Measurements from ENCODE around the gene RIC1.
"Not testable (repeated sequence)": the region's sequence is repeated elsewhere in the genome, so short reads cannot be mapped to it uniquely, and the experiment has no call there.

RIC1 gene, protein sequence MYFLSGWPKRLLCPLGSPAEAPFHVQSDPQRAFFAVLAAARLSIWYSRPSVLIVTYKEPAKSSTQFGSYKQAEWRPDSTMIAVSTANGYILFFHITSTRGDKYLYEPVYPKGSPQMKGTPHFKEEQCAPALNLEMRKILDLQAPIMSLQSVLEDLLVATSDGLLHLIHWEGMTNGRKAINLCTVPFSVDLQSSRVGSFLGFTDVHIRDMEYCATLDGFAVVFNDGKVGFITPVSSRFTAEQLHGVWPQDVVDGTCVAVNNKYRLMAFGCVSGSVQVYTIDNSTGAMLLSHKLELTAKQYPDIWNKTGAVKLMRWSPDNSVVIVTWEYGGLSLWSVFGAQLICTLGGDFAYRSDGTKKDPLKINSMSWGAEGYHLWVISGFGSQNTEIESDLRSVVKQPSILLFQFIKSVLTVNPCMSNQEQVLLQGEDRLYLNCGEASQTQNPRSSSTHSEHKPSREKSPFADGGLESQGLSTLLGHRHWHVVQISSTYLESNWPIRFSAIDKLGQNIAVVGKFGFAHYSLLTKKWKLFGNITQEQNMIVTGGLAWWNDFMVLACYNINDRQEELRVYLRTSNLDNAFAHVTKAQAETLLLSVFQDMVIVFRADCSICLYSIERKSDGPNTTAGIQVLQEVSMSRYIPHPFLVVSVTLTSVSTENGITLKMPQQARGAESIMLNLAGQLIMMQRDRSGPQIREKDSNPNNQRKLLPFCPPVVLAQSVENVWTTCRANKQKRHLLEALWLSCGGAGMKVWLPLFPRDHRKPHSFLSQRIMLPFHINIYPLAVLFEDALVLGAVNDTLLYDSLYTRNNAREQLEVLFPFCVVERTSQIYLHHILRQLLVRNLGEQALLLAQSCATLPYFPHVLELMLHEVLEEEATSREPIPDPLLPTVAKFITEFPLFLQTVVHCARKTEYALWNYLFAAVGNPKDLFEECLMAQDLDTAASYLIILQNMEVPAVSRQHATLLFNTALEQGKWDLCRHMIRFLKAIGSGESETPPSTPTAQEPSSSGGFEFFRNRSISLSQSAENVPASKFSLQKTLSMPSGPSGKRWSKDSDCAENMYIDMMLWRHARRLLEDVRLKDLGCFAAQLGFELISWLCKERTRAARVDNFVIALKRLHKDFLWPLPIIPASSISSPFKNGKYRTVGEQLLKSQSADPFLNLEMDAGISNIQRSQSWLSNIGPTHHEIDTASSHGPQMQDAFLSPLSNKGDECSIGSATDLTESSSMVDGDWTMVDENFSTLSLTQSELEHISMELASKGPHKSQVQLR (N-terminal part only)

DNA sequence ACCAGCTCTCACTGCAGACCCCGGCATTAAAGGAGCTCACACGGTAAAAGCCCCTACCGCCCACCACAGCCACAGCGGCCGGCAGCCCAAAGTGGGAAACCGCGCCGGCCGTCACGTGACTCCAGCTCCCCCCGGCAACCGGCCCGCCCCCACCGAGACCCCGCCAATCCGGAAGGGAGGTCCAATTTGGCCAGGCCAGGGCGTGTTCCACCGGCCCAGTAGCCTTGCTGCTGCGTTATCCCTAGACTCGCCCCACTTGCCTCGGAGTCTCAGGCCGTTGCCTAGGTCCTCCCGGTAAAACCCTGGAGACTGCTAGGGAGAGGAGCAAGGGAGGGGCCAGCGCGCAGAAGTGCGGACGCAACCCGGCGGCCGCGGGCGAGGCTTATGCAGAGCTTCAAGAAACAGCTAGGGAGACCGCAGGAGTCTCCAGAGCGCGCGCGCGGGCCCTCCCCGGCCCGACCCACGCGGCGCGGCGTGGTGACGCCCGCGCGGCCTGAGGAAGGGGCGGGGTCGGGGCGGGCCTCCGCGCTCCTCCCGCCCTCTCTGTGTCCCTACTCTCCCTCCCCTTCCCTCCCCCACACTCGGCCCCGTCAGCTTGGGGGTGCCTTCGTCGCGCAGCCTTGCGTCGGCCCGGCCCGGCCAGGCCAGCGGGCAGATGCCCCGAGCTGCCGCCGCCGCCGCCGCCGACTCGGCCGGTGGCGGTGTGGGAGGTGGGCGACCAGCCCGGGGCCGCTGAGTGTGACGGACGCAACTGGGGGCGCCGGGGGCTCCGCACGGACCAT lies at the start of gene RIC1:
TSS of gene RIC1 (plus strand) at position 578 of the 782 bp plus-strand sequence. CDS start at position 781, 203 bp downstream.
- DNase-seq (ENCODE audit: low read depth): peak; percentile 92

DNA sequence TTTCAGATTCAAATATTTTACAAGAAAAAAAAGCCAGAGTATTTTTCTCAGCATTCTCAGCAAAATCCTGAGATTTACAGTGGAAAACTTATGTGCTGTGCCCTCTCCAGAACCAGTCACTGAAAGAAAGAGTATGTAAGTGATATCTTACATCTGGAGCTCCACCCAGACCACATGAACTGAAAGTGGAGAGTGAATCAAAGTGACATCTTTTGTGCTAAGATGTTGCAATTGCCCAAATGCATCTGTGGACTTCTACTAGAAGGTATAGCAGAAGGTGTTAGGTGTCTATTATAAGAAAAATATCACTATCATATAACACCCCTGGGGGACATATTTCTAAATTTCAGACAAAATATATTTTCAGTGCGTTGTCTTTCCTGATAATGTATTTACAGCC lies 49.0 kb upstream of the RIC1 start:
- no peak for DNase-seq (ENCODE audit: low read depth)

- no peak for DNase-seq (ENCODE audit: low read depth)
These were observed 48.3 kb upstream of the RIC1 start for GRCh38 chr9:5580650-5581049.

DNA sequence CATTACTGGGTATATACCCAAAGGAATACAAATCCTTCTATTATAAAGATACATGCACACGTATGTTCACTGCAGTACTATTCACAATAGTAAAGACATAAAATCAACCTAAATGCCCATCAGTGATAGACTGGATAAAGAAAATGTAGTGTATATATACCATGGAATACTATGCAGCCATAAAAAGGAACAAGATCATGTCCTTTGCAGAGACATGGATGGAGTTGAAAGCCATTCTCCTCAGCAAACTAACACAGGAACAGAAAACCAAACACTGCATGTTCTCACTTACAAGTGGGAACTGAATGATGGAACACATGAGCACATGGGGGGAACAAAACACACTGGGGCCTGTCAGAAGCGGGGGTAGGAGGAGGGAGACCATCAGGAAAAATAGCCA lies 47.2 kb upstream of the RIC1 start:
- not testable (repeated sequence) for DNase-seq (ENCODE audit: low read depth)

GRCh38 chr9:5582835-5583195 lies 46.1 kb upstream of the RIC1 start:
- DNase-seq (ENCODE audit: low read depth): no peak

- DNase-seq (ENCODE audit: low read depth): peak; percentile 71
These were observed 42.5 kb upstream of the RIC1 start for GRCh38 chr9:5586391-5586802.

- peak; percentile 44 for DNase-seq (ENCODE audit: low read depth)
These were observed 41.9 kb upstream of the RIC1 start for GRCh38 chr9:5587024-5587423.

DNA sequence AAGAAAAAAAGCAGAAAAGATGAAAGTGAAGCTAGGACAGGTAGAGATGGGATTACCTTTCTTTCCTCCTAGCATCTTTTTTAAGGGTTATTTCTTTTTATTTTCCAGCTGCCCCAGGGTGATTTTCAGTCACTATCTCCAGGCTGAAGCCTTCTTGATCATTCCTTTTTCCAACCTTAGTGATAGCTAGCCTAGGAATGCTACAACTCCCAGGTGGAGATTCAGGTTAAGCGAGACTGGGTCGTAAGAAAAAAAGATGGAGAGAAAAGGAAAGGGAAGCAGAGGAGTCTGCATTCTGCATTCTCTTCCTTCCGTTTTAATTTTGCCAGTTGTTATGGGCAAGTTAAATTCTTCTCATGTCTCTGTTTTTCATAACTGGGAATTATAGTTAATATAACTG lies 36.7 kb upstream of the RIC1 start:
- DNase-seq (ENCODE audit: low read depth): no peak

GRCh38 chr9:5592904-5593303 lies 36.0 kb upstream of the RIC1 start:
- DNase-seq (ENCODE audit: low read depth): no peak

DNA sequence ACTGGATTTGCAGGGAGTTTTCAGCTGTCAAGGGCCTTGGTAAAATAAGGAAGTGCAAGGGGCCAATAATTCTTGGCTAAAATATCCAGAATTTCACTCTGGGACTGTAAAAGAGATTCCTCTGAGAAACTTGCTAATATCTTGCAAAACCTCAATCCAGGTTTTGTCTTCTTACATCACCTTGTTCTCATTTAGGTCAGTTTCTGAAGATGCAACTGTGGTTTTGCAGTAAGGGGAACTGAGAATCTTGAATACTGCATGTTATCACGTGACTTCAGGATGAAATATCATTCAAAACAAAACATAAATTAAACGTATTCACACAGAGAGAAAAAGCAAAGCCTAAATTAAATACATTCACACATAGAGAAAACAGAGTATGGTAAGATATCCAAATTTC lies 35.0 kb upstream of the RIC1 start:
- no peak for DNase-seq (ENCODE audit: low read depth)

GRCh38 chr9:5596173-5596572 lies 32.7 kb upstream of the RIC1 start:
- DNase-seq (ENCODE audit: low read depth): no peak

- DNase-seq (ENCODE audit: low read depth): peak; percentile 60
These were observed 20.3 kb upstream of the RIC1 start for GRCh38 chr9:5608298-5609225.

DNA sequence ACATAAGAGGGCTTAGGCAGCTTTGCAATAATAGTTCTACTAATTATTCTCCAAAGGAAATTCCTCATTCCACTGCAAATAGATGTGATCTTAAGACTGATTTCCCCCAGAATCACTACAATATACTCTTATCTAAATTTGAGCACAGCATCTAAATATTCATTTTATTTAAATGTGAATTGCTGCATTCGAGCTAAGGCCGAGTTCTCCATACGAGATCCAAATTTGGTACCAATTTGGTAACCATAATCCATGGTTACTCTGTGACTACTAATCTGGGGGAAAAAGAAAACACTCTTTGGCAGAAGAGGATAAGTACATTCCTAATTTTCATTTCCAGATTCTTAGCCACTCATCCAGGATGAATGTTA lies 19.7 kb upstream of the RIC1 start:
- no peak for DNase-seq (ENCODE audit: low read depth)

GRCh38 chr9:5610491-5610890 lies 18.4 kb upstream of the RIC1 start:
- no peak for DNase-seq (ENCODE audit: low read depth)

DNA sequence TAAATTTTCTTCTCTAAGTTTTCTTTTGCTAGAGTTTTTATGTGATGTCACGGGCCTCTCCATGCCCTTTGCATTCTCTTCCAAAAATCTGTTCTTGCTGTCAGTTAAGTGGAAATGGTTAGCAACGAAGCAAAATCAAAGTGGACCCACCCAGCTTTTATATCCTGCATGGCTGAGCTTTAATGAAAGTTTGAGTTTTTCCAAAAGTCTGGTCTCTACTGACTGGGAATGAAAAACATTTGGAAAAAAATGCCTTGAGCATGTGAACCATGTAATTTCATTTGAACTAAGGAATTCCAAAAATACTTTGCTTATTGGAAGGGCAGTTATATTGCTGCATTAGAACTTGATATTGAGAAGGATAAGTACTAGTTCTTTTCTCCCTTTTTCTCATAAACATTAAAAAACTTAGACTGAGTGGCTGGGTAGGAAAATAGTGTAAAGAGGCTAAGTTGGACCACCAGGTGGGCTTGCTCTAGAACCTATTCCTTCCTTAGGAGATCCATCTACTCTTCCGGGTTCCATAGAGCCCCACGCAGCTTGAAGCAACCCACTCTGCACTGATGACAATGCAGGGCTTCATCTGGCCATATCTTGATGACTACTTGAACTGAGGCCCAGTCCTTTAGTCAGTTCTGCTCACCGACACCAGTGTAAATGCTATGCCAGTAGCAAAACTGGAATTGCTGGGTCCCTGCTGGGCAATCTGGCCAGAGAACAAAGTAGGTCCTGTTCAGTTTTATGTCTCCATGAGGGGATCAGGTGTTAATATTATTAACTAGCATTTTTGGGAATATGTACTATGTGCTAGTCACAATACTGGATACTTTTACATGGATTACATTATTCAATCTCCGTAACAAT lies 17.4 kb upstream of the RIC1 start:
- no peak for DNase-seq (ENCODE audit: low read depth)

GRCh38 chr9:5612185-5612530 lies 16.7 kb upstream of the RIC1 start:
- no peak for DNase-seq (ENCODE audit: low read depth)

DNA sequence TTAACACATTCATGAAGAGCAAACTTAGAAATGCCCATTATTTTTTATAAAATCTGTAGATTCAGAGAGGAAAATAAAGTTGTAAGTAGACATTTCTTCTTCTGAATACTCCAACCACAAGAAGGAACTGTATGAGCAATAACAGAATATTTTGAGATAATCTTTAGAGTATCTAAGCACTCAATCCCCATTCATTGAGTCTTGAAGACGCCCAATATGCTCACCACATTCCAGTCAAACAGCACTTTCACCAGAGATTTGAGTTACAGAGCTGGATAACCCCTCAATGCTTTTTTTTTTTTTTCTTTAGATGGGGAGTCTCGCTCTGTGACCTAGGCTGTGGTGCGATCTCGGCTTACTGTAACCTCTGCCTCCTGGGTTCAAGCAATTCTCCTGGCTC lies 14.7 kb upstream of the RIC1 start:
- no peak for DNase-seq (ENCODE audit: low read depth)

DNA sequence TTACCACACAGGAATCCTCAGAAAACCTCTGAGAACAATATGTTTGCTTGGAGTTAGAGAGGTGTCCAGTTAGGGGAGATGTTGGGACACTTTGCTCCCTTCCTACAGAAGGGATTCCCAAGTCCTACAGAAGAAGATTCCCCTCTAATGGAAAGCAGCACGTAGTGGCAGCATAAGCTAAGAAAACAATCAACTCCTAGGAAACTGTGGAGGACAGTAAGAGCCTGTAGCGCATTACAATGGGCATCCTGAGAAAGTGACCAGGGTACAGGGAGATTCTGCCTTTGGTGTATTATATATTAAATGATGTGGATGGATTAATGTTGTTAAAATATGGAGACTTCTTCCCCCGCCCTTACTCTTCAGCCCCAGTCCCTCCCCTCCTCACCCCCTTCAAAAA lies 13.9 kb upstream of the RIC1 start:
- no peak for DNase-seq (ENCODE audit: low read depth)

- no peak for DNase-seq (ENCODE audit: low read depth)
These were observed 11.2 kb upstream of the RIC1 start for GRCh38 chr9:5617749-5618148.

- no peak for DNase-seq (ENCODE audit: low read depth)
These were observed 8.4 kb upstream of the RIC1 start for GRCh38 chr9:5620494-5620893.
